DOHH2 (cell line): ENCODE results near the gene ARHGEF25.

Experiments
- CTCF ChIP-seq: fragments of 200-600 bp; sonication (generic); IDR thresholded peaks from one replicate; pipeline ENCODE4 v1.5.1; 2014; ENCODE audit warnings: antibody characterized with exemption, mild to moderate bottlenecking, low read depth, low read length; ENCODE audit not compliant: poor library complexity, severe bottlenecking
- EZH2phosphoT487 ChIP-seq: fragments of 200-600 bp; sonication (generic); IDR thresholded peaks from 2 replicates; pipeline ENCODE4 v1.6.1; 2017; ENCODE audit warnings: borderline replicate concordance, mild to moderate bottlenecking, antibody characterized with exemption, low read length, moderate library complexity, mixed read lengths

DNA sequence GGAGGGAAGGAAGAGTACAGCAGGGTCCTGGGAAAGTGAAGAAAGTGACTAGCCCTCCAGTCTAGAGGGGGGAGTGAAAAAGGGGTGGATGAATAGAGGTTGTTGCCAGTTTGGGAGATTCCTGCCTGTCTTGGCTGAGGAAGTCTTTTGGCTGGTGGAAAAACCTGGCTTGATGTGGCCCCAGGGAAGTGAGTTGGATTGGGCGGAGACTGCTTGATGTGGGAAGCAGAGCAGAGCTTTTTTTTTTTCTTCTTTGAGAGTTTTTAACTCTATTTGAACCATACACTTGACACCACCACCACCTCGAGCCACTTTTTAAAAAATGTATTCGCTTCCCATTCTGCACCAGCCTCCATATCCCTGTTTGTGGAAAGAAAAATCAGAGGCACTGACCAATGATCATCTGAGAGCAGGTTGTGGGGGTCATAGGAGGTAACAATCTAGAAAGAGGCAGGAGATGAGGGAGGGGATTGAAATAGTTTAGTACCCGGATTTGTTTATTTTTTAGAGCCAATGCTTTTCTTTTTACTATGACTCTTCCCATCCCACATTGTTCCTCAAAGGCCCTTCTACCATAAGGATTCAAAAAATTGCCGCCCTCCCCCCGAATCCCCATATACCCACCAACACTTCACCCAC, 7.3 kb upstream of the ARHGEF25 start:
- no peak for TF ChIP-seq CTCF
- no peak for TF ChIP-seq EZH2phosphoT487
